ENCODE data around the gene PTPRN2. TPM values are rescaled to one million over a fixed set of nuclear protein-coding genes. Genes with fewer than 3 reads are reported as not detected.
"Not testable (repeated sequence)": the region's sequence is repeated elsewhere in the genome, so short reads cannot be mapped to it uniquely, and the experiment has no call there.

The PTPRN2 gene
- total and polyA plus RNA-seq, 3 experiments from 2014 or later: 0.33 to 1.2 (median 0.42) TPM

DNA sequence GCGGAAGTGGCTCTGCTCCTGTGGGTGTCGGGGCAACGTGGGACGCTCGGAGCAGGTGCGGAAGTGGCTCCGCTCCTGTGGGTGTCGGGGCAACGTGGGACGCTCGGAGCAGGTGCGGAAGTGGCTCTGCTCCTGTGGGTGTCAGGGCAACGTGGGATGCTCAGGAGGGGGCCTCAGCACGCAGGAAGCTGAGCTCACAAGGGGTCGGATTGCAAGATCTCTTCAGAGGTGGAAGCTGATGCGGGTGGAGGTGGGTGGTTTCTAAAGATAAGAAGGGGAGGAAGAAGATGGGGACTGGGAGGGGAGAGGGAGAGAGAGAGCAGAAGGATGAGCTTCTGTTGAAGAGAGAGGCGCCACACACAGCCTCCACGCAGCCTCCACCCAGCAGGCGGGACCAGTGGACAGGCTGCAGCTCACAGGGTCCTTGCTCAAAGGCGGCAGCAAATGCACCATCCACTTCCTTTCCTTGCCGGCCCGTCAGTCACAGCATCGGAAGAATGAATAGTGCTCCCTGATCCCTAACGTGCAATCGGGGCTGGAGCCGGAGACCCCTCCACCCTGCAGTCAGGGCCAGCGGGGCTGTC lies 78.7 kb downstream of the PTPRN2 start:
- POLR2A ChIA-PET: no interaction called here
- Histone ChIP-seq H3K27ac (ENCODE audit: low read depth, low read length) (no peak overlapping the region), H3K36me3 (ENCODE audit: insufficient read depth, low read length) (no peaks in the 10 kb centered on the region), H3K4me1 (ENCODE audit: insufficient read depth, low read length) (no peaks in the 10 kb centered on the region), H3K9me3 (ENCODE audit: low read length) (peaks cover 6% of the 10 kb centered on the region), H3K27me3 (ENCODE audit: insufficient read depth, low read length, poor library complexity, severe bottlenecking) (no peaks in the 10 kb centered on the region), H3K4me3 (ENCODE audit: low read length) (no peak overlapping the region)
- peaks cover 12 to 17% of the 10 kb centered on the region in 2 donors for H3K27me3 Mint-ChIP-seq
- peaks cover 0 to 10% (median 0%) of the 10 kb centered on the region in 3 donors for H3K36me3 Mint-ChIP-seq
- peaks cover 15 to 37% (median 25%) of the 10 kb centered on the region in 5 donors for H3K9me3 Mint-ChIP-seq
- no peak for DNase-seq
- CTCF ChIA-PET: no interaction called here
- H3K4me1 Mint-ChIP-seq: no peaks in the 10 kb centered on the region
- H3K27ac Mint-ChIP-seq: no peak overlapping the region
- H3K4me3 Mint-ChIP-seq: no peak overlapping the region

DNA sequence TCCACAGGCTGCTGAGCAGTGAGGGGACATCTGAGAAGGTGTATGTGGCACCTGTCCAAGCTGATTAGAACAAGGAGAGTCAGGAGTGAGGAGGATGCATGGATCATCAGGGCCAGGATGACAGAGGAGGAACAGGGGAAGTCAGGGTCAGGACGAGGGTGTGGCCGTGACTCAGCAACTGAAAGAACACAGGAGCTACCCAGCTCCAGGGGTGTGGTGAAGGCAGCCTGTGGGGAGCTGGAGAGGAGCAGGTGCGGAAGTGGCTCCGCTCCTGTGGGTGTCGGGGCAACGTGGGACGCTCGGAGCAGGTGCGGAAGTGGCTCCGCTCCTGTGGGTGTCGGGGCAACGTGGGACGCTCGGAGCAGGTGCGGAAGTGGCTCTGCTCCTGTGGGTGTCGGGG lies 79.3 kb downstream of the PTPRN2 start:
- not testable (repeated sequence) for H3K9me3 ChIP-seq (ENCODE audit: low read length)

DNA sequence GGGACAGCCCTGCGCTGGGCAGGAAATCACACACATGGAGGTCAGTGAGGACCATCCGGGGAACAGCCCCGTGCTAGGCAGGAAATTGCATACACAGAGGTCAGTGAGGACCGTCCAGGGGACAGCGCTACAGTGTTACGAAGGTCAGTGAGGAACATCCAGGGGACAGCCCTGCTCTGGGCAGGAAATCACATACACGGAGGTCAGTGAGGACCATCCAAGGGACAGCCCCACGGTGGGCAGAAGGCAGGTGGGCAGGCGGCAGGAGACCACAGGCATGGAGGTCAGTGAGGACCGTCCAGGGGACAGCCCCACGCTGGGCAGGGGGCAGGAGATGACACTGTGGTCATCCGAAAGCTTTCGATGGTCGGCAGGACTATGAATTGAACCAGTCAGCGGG lies 79.7 kb downstream of the PTPRN2 start:
- H3K27ac ChIP-seq (ENCODE audit: low read depth, low read length): no peak overlapping the region
- H3K27ac Mint-ChIP-seq: no peak overlapping the region
- peaks cover 15 to 35% (median 27%) of the 10 kb centered on the region in 5 donors for H3K9me3 Mint-ChIP-seq
- H3K4me3 Mint-ChIP-seq: no peak overlapping the region
- H3K4me3 ChIP-seq (ENCODE audit: low read length): no peak overlapping the region
- CTCF ChIA-PET: no interaction called here
- peaks cover 6% of the 10 kb centered on the region for H3K9me3 ChIP-seq (ENCODE audit: low read length)
- H3K4me1 Mint-ChIP-seq: no peaks in the 10 kb centered on the region
- H3K27me3 Mint-ChIP-seq: peaks cover 10 to 22% of the 10 kb centered on the region in 2 donors
- no peaks in the 10 kb centered on the region for H3K27me3 ChIP-seq (ENCODE audit: insufficient read depth, low read length, poor library complexity, severe bottlenecking)
- no peaks in the 10 kb centered on the region for H3K4me1 ChIP-seq (ENCODE audit: insufficient read depth, low read length)
- peaks cover 0 to 10% (median 0%) of the 10 kb centered on the region in 3 donors for H3K36me3 Mint-ChIP-seq
- DNase-seq: no peak
- POLR2A ChIA-PET: no interaction called here
- no peaks in the 10 kb centered on the region for H3K36me3 ChIP-seq (ENCODE audit: insufficient read depth, low read length)

More for the DNA sequence above, 79.3 kb downstream of the PTPRN2 start:
- H3K36me3 ChIP-seq (ENCODE audit: insufficient read depth, low read length); H3K4me1 ChIP-seq (ENCODE audit: insufficient read depth, low read length); CTCF ChIA-PET; POLR2A ChIA-PET; H3K27me3 ChIP-seq (ENCODE audit: insufficient read depth, low read length, poor library complexity, severe bottlenecking); DNase-seq; H3K4me3 Mint-ChIP-seq; H3K4me1 Mint-ChIP-seq; H3K36me3 Mint-ChIP-seq; H3K27ac ChIP-seq (ENCODE audit: low read depth, low read length); H3K4me3 ChIP-seq (ENCODE audit: low read length); H3K27ac Mint-ChIP-seq: not testable (repeated sequence)
- H3K27me3 Mint-ChIP-seq: peaks cover 10 to 18% of the 10 kb centered on the region in 2 donors
- H3K9me3 Mint-ChIP-seq: peaks cover 15 to 37% (median 26%) of the 10 kb centered on the region in 5 donors

DNA sequence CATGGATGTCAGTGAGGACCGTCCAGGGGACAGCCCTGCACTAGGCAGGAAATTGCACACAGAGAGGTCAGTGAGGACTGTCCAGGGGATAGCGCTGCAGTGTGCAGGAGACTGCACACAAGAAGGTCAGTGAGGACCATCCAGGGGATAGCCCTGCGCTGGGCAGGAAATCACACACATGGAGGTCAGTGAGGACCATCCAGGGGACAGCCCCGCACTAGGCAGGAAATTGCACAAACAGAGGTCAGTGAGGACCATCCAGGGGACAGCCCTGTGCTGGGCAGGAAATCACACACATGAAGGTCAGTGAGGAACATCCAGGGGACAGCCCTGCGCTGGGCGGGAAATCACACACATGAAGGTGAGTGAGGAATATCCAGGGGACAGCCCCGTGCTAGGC lies 80.4 kb downstream of the PTPRN2 start:
- H3K4me3 ChIP-seq (ENCODE audit: low read length); H3K36me3 ChIP-seq (ENCODE audit: insufficient read depth, low read length); H3K4me3 Mint-ChIP-seq; POLR2A ChIA-PET; H3K36me3 Mint-ChIP-seq; H3K4me1 Mint-ChIP-seq; DNase-seq; H3K4me1 ChIP-seq (ENCODE audit: insufficient read depth, low read length); H3K9me3 ChIP-seq (ENCODE audit: low read length); CTCF ChIA-PET; H3K27ac ChIP-seq (ENCODE audit: low read depth, low read length); H3K27ac Mint-ChIP-seq; H3K27me3 ChIP-seq (ENCODE audit: insufficient read depth, low read length, poor library complexity, severe bottlenecking): not testable (repeated sequence)
- H3K9me3 Mint-ChIP-seq: peaks cover 15 to 28% (median 24%) of the 10 kb centered on the region in 5 donors
- H3K27me3 Mint-ChIP-seq: peaks cover 10 to 22% of the 10 kb centered on the region in 2 donors

DNA sequence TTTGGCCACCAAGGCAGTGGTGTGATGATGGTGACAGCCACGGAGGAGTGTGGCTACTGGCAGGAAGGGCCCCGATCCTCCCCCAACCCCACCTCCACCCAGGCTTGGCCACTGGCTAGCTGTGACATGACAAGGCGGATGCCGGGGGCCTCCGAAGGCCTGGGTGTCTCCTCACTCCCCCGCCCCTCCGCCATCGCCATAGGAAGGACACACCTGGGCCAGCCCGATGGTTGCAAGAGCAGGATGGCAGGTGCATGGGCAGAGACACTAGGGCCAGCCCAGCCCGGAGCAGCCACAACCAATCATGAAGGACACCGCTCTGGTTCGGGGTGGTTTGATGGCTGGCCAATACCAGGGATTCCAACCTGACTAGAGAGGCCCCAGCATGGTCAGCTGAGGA lies 81.0 kb downstream of the PTPRN2 start:
- DNase-seq: no peak
- H3K4me1 Mint-ChIP-seq: no peaks in the 10 kb centered on the region
- Histone ChIP-seq H3K36me3 (ENCODE audit: insufficient read depth, low read length) (no peaks in the 10 kb centered on the region), H3K27ac (ENCODE audit: low read depth, low read length) (no peak overlapping the region), H3K27me3 (ENCODE audit: insufficient read depth, low read length, poor library complexity, severe bottlenecking) (no peaks in the 10 kb centered on the region), H3K4me3 (ENCODE audit: low read length) (no peak overlapping the region), H3K4me1 (ENCODE audit: insufficient read depth, low read length) (no peaks in the 10 kb centered on the region), H3K9me3 (ENCODE audit: low read length) (no peaks in the 10 kb centered on the region)
- no peak overlapping the region for H3K27ac Mint-ChIP-seq
- H3K36me3 Mint-ChIP-seq: peaks cover 0 to 5% (median 0%) of the 10 kb centered on the region in 3 donors
- CTCF ChIA-PET: no interaction called here
- no peak overlapping the region for H3K4me3 Mint-ChIP-seq
- H3K9me3 Mint-ChIP-seq: peaks cover 9 to 23% (median 19%) of the 10 kb centered on the region in 5 donors
- POLR2A ChIA-PET: no interaction called here
- H3K27me3 Mint-ChIP-seq: peaks cover 12 to 27% of the 10 kb centered on the region in 2 donors

DNA sequence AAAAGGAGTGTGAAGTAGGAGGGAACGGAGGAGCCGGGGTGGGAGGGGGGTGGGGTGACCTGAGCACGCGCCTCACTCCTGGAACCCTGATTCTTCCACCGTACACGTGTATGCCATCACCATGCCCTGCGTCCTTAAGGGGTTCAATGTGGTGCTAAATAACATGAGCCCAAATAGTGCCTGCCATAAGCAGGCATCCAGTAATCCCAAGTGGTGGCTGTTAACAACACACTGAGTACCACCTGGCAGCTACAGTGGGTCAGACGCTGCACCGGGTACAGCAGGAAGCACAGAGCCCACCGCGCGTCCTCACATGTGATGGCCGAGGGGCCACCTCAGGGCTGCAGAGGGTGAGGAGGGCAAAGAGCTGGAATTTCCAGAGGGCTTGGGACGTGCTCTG lies 81.9 kb downstream of the PTPRN2 start:
- CTCF ChIA-PET: no interaction called here

DNA sequence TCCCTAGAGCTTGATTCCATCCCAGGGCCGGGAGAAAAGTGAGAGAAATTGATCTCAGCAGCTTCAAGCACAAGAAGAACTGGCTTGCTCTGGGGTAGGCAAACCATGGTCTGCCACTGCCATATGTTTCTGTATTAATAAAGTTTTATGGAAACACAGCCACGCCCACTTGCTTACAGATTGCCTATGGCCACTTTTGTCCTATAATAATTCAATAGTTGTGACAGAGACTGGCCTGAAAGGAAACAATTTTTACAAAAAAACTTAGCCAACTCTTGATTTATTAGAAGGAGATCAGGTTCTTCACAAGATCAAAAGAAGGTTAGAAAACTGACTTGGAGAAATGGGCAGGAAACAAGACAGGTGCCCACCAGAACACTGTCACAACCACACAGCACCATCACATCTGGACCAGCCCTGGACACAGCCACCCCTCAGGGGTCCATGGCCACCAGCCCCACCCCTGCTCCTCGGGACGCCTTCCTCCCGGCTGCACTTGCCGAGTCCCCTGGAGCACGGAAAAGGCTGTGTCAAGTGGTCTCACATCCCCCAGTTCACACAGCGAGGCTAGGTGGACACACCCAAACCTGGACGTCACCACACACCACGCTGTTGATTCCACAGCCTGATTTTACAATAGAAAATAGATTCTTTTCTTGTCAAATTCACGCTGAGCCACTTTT lies 85.4 kb downstream of the PTPRN2 start:
- ChIA-PET POLR2A (no interaction called here), CTCF (no interaction called here)
- H3K4me1 ChIP-seq (ENCODE audit: insufficient read depth, low read length): no peaks in the 10 kb centered on the region
- DNase-seq: no peak
- Mint-ChIP-seq H3K36me3 (no peaks in the 10 kb centered on the region), H3K27me3 (peaks cover 13 to 38% of the 10 kb centered on the region in 2 donors), H3K27ac (no peak overlapping the region), H3K9me3 (peaks cover 0 to 9% (median 6%) of the 10 kb centered on the region in 5 donors), H3K4me1 (no peaks in the 10 kb centered on the region), H3K4me3 (no peak overlapping the region)
- H3K4me3 ChIP-seq (ENCODE audit: low read length): no peak overlapping the region
- no peak overlapping the region for H3K27ac ChIP-seq (ENCODE audit: low read depth, low read length)
- no peaks in the 10 kb centered on the region for H3K9me3 ChIP-seq (ENCODE audit: low read length)
- no peaks in the 10 kb centered on the region for H3K36me3 ChIP-seq (ENCODE audit: insufficient read depth, low read length)
- H3K27me3 ChIP-seq (ENCODE audit: insufficient read depth, low read length, poor library complexity, severe bottlenecking): no peaks in the 10 kb centered on the region

More for the DNA sequence above, 81.9 kb downstream of the PTPRN2 start:
- peaks cover 5 to 18% (median 11%) of the 10 kb centered on the region in 5 donors for H3K9me3 Mint-ChIP-seq
- H3K4me1 Mint-ChIP-seq: no peaks in the 10 kb centered on the region
- Histone ChIP-seq H3K36me3 (ENCODE audit: insufficient read depth, low read length) (no peaks in the 10 kb centered on the region), H3K4me3 (ENCODE audit: low read length) (no peak overlapping the region), H3K9me3 (ENCODE audit: low read length) (no peaks in the 10 kb centered on the region), H3K27ac (ENCODE audit: low read depth, low read length) (no peak overlapping the region), H3K27me3 (ENCODE audit: insufficient read depth, low read length, poor library complexity, severe bottlenecking) (no peaks in the 10 kb centered on the region), H3K4me1 (ENCODE audit: insufficient read depth, low read length) (no peaks in the 10 kb centered on the region)
- POLR2A ChIA-PET: no interaction called here
- no peak for DNase-seq
- H3K36me3 Mint-ChIP-seq: no peaks in the 10 kb centered on the region
- H3K27me3 Mint-ChIP-seq: peaks cover 13 to 27% of the 10 kb centered on the region in 2 donors
- no peak overlapping the region for H3K4me3 Mint-ChIP-seq
- no peak overlapping the region for H3K27ac Mint-ChIP-seq

DNA sequence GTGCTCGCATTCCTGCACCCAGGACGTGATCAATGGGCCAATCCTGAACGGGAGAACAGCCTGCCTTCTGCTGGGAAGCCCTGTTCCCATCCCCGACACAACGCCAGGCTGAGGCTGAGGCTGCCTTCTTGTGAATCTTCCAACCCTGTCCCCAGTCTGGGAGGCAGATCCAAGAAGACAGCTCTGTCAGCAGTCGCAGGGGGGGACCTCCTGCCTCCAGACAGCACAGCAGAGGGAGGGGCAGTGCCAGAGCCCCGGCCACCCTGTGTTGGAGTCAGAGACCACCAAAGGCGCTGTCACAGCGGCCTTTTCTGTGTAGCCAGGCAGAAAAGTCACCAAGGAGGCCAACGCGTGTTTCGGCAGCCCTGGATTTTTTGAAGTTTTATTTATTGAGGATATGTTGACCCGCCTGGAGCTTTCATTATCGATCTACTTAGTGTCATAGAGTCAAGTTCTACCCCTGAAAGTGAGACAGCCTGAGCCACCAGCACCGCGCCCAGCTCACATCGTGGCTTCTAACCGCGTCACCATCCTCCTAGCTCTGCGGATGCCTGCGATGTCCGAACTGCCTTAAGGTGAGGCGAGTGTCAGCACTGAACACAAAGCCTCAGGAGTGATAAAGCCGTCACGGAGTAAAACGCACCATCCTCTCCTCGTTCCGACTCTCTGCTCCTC lies 86.1 kb downstream of the PTPRN2 start:
- H3K4me1 ChIP-seq (ENCODE audit: insufficient read depth, low read length): no peaks in the 10 kb centered on the region
- H3K27ac ChIP-seq (ENCODE audit: low read depth, low read length): no peak overlapping the region
- ChIA-PET POLR2A (no interaction called here), CTCF (no interaction called here)
- H3K27ac Mint-ChIP-seq: no peak overlapping the region
- no peaks in the 10 kb centered on the region for H3K4me1 Mint-ChIP-seq
- no peak for DNase-seq
- no peaks in the 10 kb centered on the region for H3K27me3 ChIP-seq (ENCODE audit: insufficient read depth, low read length, poor library complexity, severe bottlenecking)
- H3K36me3 ChIP-seq (ENCODE audit: insufficient read depth, low read length): no peaks in the 10 kb centered on the region
- H3K27me3 Mint-ChIP-seq: peaks cover 10 to 38% of the 10 kb centered on the region in 2 donors
- H3K36me3 Mint-ChIP-seq: no peaks in the 10 kb centered on the region
- H3K9me3 ChIP-seq (ENCODE audit: low read length): no peaks in the 10 kb centered on the region
- no peak overlapping the region for H3K4me3 ChIP-seq (ENCODE audit: low read length)
- H3K4me3 Mint-ChIP-seq: no peak overlapping the region
- H3K9me3 Mint-ChIP-seq: peaks cover 0 to 6% (median 2%) of the 10 kb centered on the region in 5 donors

All from CD8-positive, alpha-beta memory T cell (primary cell).